Measurements from ENCODE around the gene CHST13. TPM values are rescaled to one million over a fixed set of nuclear protein-coding genes. Genes with fewer than 3 reads are reported as not detected.

The CHST13 gene, protein sequence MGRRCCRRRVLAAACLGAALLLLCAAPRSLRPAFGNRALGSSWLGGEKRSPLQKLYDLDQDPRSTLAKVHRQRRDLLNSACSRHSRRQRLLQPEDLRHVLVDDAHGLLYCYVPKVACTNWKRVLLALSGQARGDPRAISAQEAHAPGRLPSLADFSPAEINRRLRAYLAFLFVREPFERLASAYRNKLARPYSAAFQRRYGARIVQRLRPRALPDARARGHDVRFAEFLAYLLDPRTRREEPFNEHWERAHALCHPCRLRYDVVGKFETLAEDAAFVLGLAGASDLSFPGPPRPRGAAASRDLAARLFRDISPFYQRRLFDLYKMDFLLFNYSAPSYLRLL
- total RNA-seq (not detected), polyA plus RNA-seq (under 1 TPM in 1 of 3 donors, not detected in 2; 0.14 TPM), total RNA-seq (0 to 0.08 (median 0) reads per million in 6 experiments)

DNA sequence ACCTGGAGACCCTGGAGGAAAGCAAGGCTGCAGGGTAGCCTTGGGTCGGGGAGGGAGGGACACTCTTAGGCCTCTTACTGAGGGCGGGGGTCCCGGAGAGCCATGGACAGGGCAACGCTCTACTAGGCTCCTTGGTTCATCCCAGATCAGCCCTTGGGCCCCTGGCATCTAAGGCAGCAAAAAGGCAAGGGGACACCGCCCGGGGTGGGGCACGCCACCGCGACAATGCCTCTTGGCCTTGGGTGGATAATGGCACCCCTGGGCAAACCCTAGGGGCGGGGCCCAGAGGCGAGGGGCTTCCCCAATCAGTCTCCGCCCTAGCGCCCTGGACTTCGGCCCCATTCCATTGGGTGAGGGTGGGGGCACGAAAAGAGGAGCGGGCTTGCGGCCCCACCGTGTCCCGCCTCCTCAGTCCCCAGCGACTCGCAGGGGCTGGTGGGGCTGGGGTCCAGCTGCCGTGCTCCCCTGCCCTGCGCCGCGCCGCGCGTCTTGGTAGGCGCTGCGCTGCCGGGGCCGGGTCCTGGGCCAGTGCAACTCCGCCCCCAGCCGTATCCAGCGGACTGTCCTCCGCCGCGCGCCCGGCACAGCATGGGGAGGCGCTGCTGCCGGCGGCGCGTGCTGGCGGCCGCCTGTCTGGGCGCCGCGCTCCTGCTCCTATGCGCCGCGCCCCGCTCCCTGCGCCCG lies at the start of gene CHST13:
TSS of gene CHST13 (plus strand) at position 411 of the 684 bp plus-strand sequence. CDS start at position 589, 178 bp downstream.
- Mint-ChIP-seq H3K9me3 (no peaks in the 10 kb centered on the region), H3K4me1 (peaks cover 0 to 4% (median 3%) of the 10 kb centered on the region in 4 donors), H3K36me3 (no peaks in the 10 kb centered on the region), H3K27ac (no peak within 1 kb of the TSS), H3K27me3 (peaks cover 4 to 37% (median 14%) of the 10 kb centered on the region in 5 donors), H3K4me3 (peak within 1 kb of the TSS in 3 of 10 donors; percentile 34 to 64 (median 35))
- ATAC-seq: no peak
- DNase-seq: peak in 1 of 10 donors; percentile 28
- POLR2A ChIA-PET: interaction anchor here (0.5 kb wide), 1 partner anchor 35 kb away, joined by 3 read pairs; the partner anchor contains the start of gene C3orf22

- ATAC-seq (peak in 1 of 2 donors; percentile 3), DNase-seq (peak in 9 of 10 donors; percentile 9 to 52 (median 31))
- Mint-ChIP-seq H3K27me3 (no peaks in the 10 kb centered on the region), H3K4me3 (peak overlapping the region; percentile 73 to 96 (median 89)), H3K9me3 (no peaks in the 10 kb centered on the region), H3K27ac (peak overlapping the region; percentile 50 to 94 (median 90)), H3K36me3 (peaks cover 1 to 38% (median 6%) of the 10 kb centered on the region in 3 donors), H3K4me1 (peaks cover 25 to 52% (median 46%) of the 10 kb centered on the region in 4 donors)
- POLR2A ChIA-PET: interaction anchor here (0.6 to 1.5 kb wide), 7 partner anchors 23 to 1226 kb away, joined by 3 to 5 read pairs (median 3); partner anchors contain the start of genes MCM2 and SNX4
These were observed 49.2 kb upstream of the CHST13 start for GRCh38 chr3:126474498-126475412.

DNA sequence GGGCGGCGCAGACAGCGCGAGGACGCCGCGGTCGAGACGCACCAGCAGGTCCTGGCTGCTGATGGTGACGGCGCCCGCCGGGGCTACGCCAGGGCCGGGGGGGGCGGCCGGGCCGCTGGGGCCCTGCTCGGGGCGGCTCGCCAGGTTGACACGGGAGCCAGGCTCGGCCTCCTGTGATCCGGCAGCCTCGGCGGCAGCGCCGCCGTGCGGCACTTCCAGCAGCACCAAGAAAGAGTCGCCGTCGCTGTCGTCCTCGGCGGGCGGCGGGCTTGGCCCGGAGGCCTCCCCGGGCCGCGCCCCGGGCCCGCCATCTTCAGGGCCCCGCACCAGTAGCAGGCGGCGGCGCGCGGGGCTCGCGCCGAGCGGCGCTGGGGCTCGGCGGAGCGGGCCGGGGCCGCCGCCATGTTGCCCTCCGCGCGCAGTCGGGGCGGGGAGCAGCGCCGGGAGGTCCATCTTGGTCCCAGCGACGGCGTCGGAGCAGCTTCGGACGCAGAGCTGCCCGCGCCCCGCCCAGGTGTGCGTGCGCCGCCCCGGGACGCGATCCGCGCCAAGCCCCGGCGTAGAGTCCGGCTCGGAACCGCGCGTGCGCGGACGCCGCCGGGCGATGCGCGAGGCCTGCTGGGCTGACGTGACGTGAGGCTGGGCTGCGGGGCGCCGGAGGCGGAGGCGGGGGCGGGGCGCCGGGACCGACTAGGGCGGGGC lies 48.4 kb upstream of the CHST13 start, which contains the start of gene ZXDC:
TSS of gene ZXDC (minus strand) at position 479 of the 702 bp plus-strand sequence. CDS start at position 453, 26 bp downstream.
- Mint-ChIP-seq H3K27me3 (no peaks in the 10 kb centered on the region), H3K4me1 (peaks cover 23 to 46% (median 42%) of the 10 kb centered on the region in 4 donors), H3K4me3 (peak within 1 kb of the TSS; percentile 73 to 96 (median 90)), H3K9me3 (no peaks in the 10 kb centered on the region), H3K36me3 (peaks cover 0 to 30% (median 6%) of the 10 kb centered on the region in 3 donors), H3K27ac (peak within 1 kb of the TSS; percentile 74 to 96 (median 92))
- peak; percentile 76 to 79 for ATAC-seq
- POLR2A ChIA-PET: interaction anchor here (0.5 to 1.5 kb wide), 7 partner anchors 22 to 1570 kb away, joined by 3 to 4 read pairs (median 3); partner anchors contain the start of genes MCM2 and SNX4
- DNase-seq: peak; percentile 83 to 96 (median 91)

- peak in 5 of 10 donors; percentile 19 to 71 (median 60) for DNase-seq
- H3K4me3 Mint-ChIP-seq: peak overlapping the region; percentile 73 to 93 (median 88)
- peaks cover 0 to 21% (median under 1%) of the 10 kb centered on the region in 3 donors for H3K36me3 Mint-ChIP-seq
- peak; percentile 44 for ATAC-seq
- H3K9me3 Mint-ChIP-seq: no peaks in the 10 kb centered on the region
- peak overlapping the region; percentile 74 to 96 (median 91) for H3K27ac Mint-ChIP-seq
- POLR2A ChIA-PET: interaction anchor here (0.5 to 1.5 kb wide), 6 partner anchors 21 to 1569 kb away, joined by 3 to 4 read pairs (median 3); partner anchors contain the start of genes MCM2 and SNX4
- H3K27me3 Mint-ChIP-seq: no peaks in the 10 kb centered on the region
- H3K4me1 Mint-ChIP-seq: peaks cover 23 to 39% (median 38%) of the 10 kb centered on the region in 4 donors
These were observed 47.5 kb upstream of the CHST13 start for GRCh38 chr3:126476166-126477060.

DNA sequence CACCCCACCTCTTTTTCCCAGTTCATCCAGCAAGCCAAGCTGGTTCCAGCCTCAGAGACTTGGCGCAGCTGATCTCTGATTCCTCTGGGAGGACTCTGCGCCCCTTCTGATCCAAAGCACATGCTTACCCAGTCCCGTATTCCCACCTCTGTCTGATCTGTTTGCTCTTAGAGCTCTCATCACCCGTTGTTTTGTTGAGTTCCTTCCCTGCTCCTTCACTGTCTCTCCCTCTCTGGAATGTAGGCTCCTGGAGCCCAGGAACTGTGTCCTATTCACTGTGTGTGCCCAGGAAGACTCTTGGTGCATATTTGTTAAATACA lies 46.9 kb upstream of the CHST13 start:
- no peaks in the 10 kb centered on the region for H3K9me3 Mint-ChIP-seq
- H3K27ac Mint-ChIP-seq: peak overlapping the region; percentile 1 to 91 (median 80)
- peak in 1 of 10 donors; percentile 38 for DNase-seq
- H3K4me1 Mint-ChIP-seq: peaks cover 23 to 38% (median 34%) of the 10 kb centered on the region in 4 donors
- H3K4me3 Mint-ChIP-seq: peak overlapping the region; percentile 63 to 93 (median 80)
- H3K36me3 Mint-ChIP-seq: peaks cover 0 to 16% (median 0%) of the 10 kb centered on the region in 3 donors
- POLR2A ChIA-PET: no interaction called here
- ATAC-seq: no peak
- H3K27me3 Mint-ChIP-seq: no peaks in the 10 kb centered on the region

- Mint-ChIP-seq H3K9me3 (no peaks in the 10 kb centered on the region), H3K27me3 (no peaks in the 10 kb centered on the region), H3K27ac (no peak overlapping the region), H3K4me1 (peaks cover 10 to 21% (median 17%) of the 10 kb centered on the region in 4 donors), H3K4me3 (peak overlapping the region in 1 of 10 donors; percentile 24), H3K36me3 (peaks cover 0 to 1% (median 0%) of the 10 kb centered on the region in 3 donors)
- DNase-seq: peak in 1 of 10 donors; percentile 52
- no peak for ATAC-seq
- POLR2A ChIA-PET: no interaction called here
These were observed 45.2 kb upstream of the CHST13 start for GRCh38 chr3:126478581-126479310.

DNA sequence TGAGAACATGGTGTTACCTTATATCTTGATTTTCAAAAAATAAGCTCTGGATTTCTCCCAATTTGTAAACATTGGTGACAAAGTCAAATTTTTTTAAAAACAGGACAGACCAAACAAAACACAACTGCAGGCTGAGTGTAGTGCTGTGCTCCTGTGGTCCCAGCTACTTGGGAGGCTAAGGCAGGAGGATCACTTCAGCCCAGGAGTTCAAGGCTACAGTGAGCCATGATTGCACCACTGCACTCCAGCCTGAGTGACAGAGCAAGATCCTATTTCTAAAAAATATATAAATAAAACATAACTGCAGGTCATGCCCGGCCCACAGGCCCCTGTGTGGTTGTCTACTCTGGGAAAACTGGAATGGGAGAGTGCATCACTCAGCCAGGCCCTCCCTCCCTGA lies 44.3 kb upstream of the CHST13 start:
- no peak for ATAC-seq
- peaks cover 7 to 12% (median 8%) of the 10 kb centered on the region in 4 donors for H3K4me1 Mint-ChIP-seq
- no peak overlapping the region for H3K27ac Mint-ChIP-seq
- H3K36me3 Mint-ChIP-seq: no peaks in the 10 kb centered on the region
- no peaks in the 10 kb centered on the region for H3K9me3 Mint-ChIP-seq
- POLR2A ChIA-PET: no interaction called here
- no peaks in the 10 kb centered on the region for H3K27me3 Mint-ChIP-seq
- no peak overlapping the region for H3K4me3 Mint-ChIP-seq
- DNase-seq: no peak

DNA sequence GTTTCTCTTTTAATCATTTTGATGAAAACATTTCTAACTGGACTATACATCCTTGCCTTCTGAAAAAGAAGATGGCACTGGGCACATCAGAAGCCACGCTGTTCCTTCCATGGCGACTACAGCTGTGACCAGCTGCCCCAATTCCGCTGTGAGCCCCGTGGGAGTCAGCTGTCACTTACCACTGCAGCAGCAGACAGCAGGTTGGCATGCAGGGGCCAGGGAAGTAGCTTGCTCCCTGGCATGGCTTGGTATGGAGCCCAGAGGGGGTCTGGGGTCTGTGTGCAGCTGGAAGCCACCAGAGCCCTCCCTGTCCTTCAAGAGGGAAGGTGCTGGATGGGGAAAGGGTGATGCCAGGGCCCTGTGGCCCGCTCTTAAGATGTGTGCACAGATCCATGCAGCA lies 43.7 kb upstream of the CHST13 start:
- POLR2A ChIA-PET: no interaction called here
- no peaks in the 10 kb centered on the region for H3K9me3 Mint-ChIP-seq
- H3K27ac Mint-ChIP-seq: peak overlapping the region in 2 of 10 donors; percentile 27 to 62

DNA sequence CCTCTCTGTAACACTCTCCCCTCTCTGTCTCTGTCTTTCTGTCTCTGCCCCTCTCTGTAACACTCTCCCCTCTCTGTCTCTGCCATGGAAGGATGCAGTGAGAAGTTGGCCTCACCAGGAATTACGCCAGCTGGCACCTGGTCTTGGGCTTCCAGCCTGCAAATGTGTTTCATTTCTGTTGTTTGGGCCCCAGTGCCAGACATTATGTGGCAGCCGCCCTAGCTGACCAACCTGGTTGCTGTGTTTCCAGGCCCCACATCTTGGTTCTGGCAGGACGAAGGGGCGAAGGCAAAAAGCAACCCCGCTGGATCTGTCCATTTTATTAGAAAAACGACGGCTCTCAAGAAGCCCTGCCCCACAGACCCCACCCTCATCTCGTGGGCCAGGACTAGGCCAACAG lies 43.1 kb upstream of the CHST13 start:
- H3K27me3 Mint-ChIP-seq: no peaks in the 10 kb centered on the region
- peak overlapping the region in 1 of 10 donors; percentile 47 for H3K27ac Mint-ChIP-seq
- H3K4me3 Mint-ChIP-seq: peak overlapping the region in 1 of 10 donors; percentile 54
- no peaks in the 10 kb centered on the region for H3K9me3 Mint-ChIP-seq
- H3K4me1 Mint-ChIP-seq: peaks cover 6 to 10% (median 7%) of the 10 kb centered on the region in 4 donors
- no peaks in the 10 kb centered on the region for H3K36me3 Mint-ChIP-seq
- ATAC-seq: no peak
- POLR2A ChIA-PET: no interaction called here
- DNase-seq: no peak

More for the DNA sequence above, 43.7 kb upstream of the CHST13 start:
- DNase-seq (peak in 1 of 10 donors; percentile 22), ATAC-seq (no peak)
- Mint-ChIP-seq H3K4me3 (no peak overlapping the region), H3K27me3 (no peaks in the 10 kb centered on the region), H3K36me3 (no peaks in the 10 kb centered on the region), H3K4me1 (peaks cover 6 to 10% (median 7%) of the 10 kb centered on the region in 4 donors)

Data from naive thymus-derived CD8-positive, alpha-beta T cell (primary cell).